HG02973 (cell line): ENCODE measurements around the gene PPP5C.
"Not testable (repeated sequence)": the region's sequence is repeated elsewhere in the genome, so short reads cannot be mapped to it uniquely, and the experiment has no call there.

Experiments used
- ATAC-seq: cut with Tn5 transposase; IDR thresholded peaks from one replicate; pipeline ENCODE4 v1.9.1; 2021; ENCODE audit warnings: moderate library complexity; ENCODE audit not compliant: unreplicated experiment

Gene PPP5C

GRCh38 chr19:46428239-46429135 is 81.6 kb downstream of the PPP5C start, which contains the start of gene PNMA8C:
TSS of gene PNMA8C (minus strand) at chr19:46428936. CDS start at chr19:46428359, 577 bp downstream.
- no peak for ATAC-seq

GRCh38 chr19:46429999-46430398 is 83.1 kb downstream of the PPP5C start:
- no peak for ATAC-seq

GRCh38 chr19:46431824-46432223 is 84.9 kb downstream of the PPP5C start:
- ATAC-seq = no peak

GRCh38 chr19:46433470-46433869 is 86.6 kb downstream of the PPP5C start:
- ATAC-seq = not testable (repeated sequence)

- no peak for ATAC-seq
Measured at GRCh38 chr19:46435009-46435408, 88.1 kb downstream of the PPP5C start.

DNA sequence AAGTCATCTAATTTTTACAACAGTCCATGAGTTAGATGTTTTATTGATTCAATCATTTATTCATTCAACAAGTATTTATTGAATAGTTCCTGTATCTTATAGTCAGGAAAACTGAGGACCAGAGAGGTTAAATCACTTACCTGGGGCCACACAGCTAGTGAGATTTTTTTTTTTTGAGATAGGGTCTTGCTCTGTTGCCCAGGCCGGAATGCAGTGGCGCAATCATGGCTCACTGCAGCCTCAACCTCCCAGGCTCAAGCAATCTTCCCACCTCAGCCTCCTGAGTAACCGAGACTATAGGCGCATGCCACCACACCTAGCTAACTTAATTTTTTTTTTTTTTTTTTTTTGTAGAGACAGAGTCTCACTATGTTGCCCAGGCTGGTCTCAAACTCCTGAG is 88.8 kb downstream of the PPP5C start:
- not testable (repeated sequence) for ATAC-seq
